Pancreas (tissue), 10 donors: ENCODE results near the gene PYDC1. TPM values are rescaled to one million over a fixed set of nuclear protein-coding genes. Genes with fewer than 3 reads are reported as not detected.
A peak's percentile ranks its signal among the peaks of the same experiment; 100 is the strongest.

Experiments
- ATAC-seq, 4 donors: fragments of 200-7000 bp; cut with Tn5 transposase; one replicate each; pipeline versions ENCODE4 v1.8.0 to v1.9.1; 2020; ENCODE audit warnings: mild to moderate bottlenecking in 4 of 4, moderate library complexity in 4 of 4
- DNase-seq, 6 donors: peaks; one replicate each; pipeline ENCODE4 v3.0.0-alpha.2; 2020
- FAIRE-seq: peaks from 2 replicates; lab custom pipeline; 2012; peaks lifted over from hg19 to GRCh38; lab: Jason Lieb, UNC
- H3K27ac ChIP-seq, 4 donors: fragments of 200-600 bp; sonication (generic); 1 replicate in 3 of 4; 2 replicates in 1 of 4; pipeline versions ENCODE4 v1.5.0 to v1.8.0; 2020
- H3K27me3 ChIP-seq, 4 donors: fragments of 200-600 bp; one replicate each; pipeline ENCODE4 v1.8.0; 2021
- H3K36me3 ChIP-seq, 3 donors: fragments of 200-600 bp; sonication (generic) in 1 of 3; one replicate each; pipeline versions ENCODE4 v1.5.0 to v1.8.0; 2020 to 2021
- H3K4me1 ChIP-seq, 3 donors: fragments of 200-600 bp; one replicate each; pipeline ENCODE4 v1.8.0; 2021
- H3K4me3 ChIP-seq, 4 donors: fragments of 200-600 bp; sonication (generic) in 2 of 4; one replicate each; pipeline versions ENCODE4 v1.5.0 to v1.8.0; 2020 to 2021
- H3K9me3 ChIP-seq, 4 donors: fragments of 200-600 bp; one replicate each; pipeline ENCODE4 v1.8.0; 2021
- WGBS, 2 donors: extraction: QIAGEN DNeasy Blood & Tissue Kit; methylation state at CpG; one replicate each; pipeline ENCODE4 v1.1.7; 2013; 5-methylcytosine and 5-hydroxymethylcytosine counted together
- intact Hi-C, 3 donors: fragments of 100-400 bp; cut with DNase I; formaldehyde crosslinking; loops; one replicate each; pipeline versions ENCODE4 v1.11.1 to v1.14.2; 2022
- polyA plus RNA-seq, 2 donors: library from polyadenylated mRNA; stranded (reverse); fragments of 200-250 nt; gene quantifications; one replicate each; pipeline ENCODE4 v1.2.3, GENCODE V29; 2013
- total RNA-seq, 6 donors: library from RNA; stranded (reverse); fragmentation: NEBNext Ultra II Directional in 4 of 6; extraction: Animal tissue kit (Norgen Biotek cat#: 25700) in 4 of 6; gene quantifications; one replicate each; pipeline versions ENCODE4 v1.2.1 to v1.2.4, GENCODE V29; 2021 to 2023
- TF ChIP-seq, protein P1 (sequence below), 4 donors: fragments of 200-600 bp; sonication (generic) in 3 of 4; IDR thresholded peaks; one replicate each; pipeline versions ENCODE4 v1.5.0 to v1.8.0; 2021; ENCODE audit warnings: antibody characterized with exemption in 4 of 4
- donor health status: healthy with polysubstance abuse.
- donor health status: DM: no; HTN: no; CAD: no; lungs with moderate emphysema.
- donor health status: DM: no; HTN: no; CAD: no.
- donor health status: control.
- donor health status: control.
- donor health status: Bipolar disorder and iron deficiency.
- donor health status: DM: yes; HTN: yes; CAD: no.
- donor health status: DM: no; HTN: no; CAD: no.
- donor health status: DM: no; HTN: no; CAD: no.
- donor health status: DM: yes; HTN: yes; CAD: no.

The PYDC1 gene
- total RNA-seq: not detected
- polyA plus RNA-seq: not detected

DNA sequence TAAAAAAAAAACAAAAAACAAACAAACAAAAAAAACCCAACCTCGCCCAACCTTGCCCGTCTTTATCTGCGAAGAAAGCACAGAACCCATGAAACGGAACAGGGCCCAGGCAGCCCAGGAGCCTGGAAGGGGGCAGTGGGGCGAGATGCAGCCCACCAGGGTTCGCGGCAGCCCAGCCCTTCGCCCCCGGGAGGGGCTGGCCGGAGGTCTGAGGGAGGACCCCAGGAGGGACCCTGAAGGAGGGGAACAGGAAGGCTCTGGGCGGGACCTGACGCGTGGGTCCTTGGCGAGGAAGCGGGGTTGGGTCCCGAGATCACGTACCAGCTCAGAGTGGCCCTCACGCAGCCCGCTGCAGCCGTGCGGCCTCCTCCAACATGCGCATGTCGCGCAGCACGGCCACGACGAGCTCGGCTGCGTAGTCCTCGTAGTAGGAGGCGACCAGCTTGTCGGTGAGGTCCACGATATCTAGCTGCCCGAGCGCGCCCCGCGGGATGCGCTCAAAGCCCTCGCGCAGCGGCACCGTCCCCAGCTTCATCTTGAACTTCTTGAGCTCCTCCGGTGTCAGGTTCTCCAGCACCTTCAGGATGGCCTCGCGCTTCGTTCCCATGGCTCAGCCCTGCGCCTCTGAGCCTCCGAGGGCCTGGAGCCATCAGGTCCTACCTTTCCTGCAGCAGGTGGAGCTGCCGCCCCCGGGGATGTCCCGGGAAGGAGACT is at the start of gene PYDC1:
Gene PYDC1 (minus strand): TSS at position 714 of the 714 bp plus-strand sequence. CDS start 107 bp downstream, at position 607.
- Histone ChIP-seq H3K4me1 (peaks cover 15 to 17% (median 16%) of the 10 kb centered on the region in 3 donors), H3K27ac (no peak within 1 kb of the TSS), H3K9me3 (no peaks in the 10 kb centered on the region), H3K27me3 (peaks cover 0 to 18% (median 3%) of the 10 kb centered on the region in 4 donors), H3K36me3 (no peaks in the 10 kb centered on the region), H3K4me3 (peak within 1 kb of the TSS in 2 of 4 donors; percentile 44 to 59)
- TF ChIP-seq, protein P1, sequence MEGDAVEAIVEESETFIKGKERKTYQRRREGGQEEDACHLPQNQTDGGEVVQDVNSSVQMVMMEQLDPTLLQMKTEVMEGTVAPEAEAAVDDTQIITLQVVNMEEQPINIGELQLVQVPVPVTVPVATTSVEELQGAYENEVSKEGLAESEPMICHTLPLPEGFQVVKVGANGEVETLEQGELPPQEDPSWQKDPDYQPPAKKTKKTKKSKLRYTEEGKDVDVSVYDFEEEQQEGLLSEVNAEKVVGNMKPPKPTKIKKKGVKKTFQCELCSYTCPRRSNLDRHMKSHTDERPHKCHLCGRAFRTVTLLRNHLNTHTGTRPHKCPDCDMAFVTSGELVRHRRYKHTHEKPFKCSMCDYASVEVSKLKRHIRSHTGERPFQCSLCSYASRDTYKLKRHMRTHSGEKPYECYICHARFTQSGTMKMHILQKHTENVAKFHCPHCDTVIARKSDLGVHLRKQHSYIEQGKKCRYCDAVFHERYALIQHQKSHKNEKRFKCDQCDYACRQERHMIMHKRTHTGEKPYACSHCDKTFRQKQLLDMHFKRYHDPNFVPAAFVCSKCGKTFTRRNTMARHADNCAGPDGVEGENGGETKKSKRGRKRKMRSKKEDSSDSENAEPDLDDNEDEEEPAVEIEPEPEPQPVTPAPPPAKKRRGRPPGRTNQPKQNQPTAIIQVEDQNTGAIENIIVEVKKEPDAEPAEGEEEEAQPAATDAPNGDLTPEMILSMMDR (IDR thresholded peaks at IDR 0.05): no peak
- intact Hi-C loops: no loop called here
- 3 to 6% methylated on average over 45 to 52 of the region's 52 CpGs for WGBS, 2 donors
- ATAC-seq (peak in 1 of 4 donors; percentile 10), DNase-seq (peak in 2 of 6 donors; percentile 64 to 68), FAIRE-seq (no peak)

DNA sequence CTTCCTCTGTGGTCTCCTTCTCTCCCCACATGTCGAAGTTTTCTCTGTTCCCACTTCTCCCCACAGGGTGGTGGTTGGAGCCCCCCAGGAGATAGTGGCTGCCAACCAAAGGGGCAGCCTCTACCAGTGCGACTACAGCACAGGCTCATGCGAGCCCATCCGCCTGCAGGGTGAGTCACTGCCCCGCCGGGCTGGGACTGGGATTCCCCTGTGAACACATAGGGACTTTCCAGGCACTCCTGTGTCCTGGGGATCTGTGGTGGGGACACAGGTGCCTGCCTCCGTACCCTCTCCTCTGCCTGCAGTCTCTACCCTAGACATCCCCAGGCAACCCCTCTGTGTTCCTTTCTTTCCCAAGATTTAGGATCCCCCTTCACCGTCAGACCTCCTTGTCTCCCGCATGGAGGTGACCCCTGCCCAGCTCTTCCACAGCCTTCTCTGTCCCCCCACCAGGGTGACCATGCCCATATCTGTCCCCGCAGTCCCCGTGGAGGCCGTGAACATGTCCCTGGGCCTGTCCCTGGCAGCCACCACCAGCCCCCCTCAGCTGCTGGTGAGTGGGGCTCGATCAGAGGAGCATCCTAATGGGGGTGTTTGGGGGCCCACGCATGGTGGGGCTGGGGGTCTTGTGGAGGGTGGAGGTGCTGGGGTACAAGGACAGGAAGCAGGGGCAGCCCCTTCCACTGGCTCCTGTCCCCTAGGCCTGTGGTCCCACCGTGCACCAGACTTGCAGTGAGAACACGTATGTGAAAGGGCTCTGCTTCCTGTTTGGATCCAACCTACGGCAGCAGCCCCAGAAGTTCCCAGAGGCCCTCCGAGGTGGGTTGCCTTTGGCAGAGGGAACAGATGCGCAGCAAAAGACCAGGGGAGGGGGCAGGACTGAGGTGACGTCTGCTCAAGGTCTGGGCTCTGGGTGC is 48.7 kb upstream of the PYDC1 start:
- H3K27me3 ChIP-seq: no peaks in the 10 kb centered on the region
- WGBS, 2 donors: 43 to 52% methylated on average over 20 of the region's 20 CpGs
- no peaks in the 10 kb centered on the region for H3K4me1 ChIP-seq
- ATAC-seq: peak in 3 of 4 donors; percentile 75 to 94 (median 93)
- FAIRE-seq: no peak
- peak overlapping the region in 2 of 4 donors; percentile 56 to 63 for H3K27ac ChIP-seq
- no peak overlapping the region for H3K4me3 ChIP-seq
- H3K36me3 ChIP-seq: no peaks in the 10 kb centered on the region
- peak in 4 of 6 donors; percentile 26 to 75 (median 52) for DNase-seq
- TF ChIP-seq, protein P1 (IDR thresholded peaks at IDR 0.05): no peak
- H3K9me3 ChIP-seq: no peaks in the 10 kb centered on the region
- intact Hi-C loops: no loop called here

DNA sequence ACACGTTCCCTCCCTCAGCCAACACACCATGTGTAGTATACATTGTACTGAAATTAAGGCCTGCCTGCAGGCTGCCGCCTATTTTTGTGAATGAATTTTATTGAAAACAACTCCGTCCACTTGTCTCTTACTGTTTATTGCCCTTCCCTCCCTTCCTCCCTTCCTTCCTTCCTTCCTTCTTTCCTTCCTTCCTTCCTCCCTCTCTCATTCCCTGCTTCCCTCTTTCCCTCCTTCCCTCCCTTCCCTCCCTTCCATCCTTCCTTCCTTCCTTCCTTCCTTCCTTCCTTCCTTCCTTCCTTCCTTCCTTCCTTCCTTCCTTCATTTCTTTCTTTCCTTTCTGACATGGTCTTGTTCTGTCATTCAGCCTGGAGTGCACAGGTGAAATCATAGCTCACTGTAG is 45.1 kb upstream of the PYDC1 start:
- Histone ChIP-seq H3K4me3 (no peak overlapping the region), H3K27ac (no peak overlapping the region), H3K27me3 (no peaks in the 10 kb centered on the region), H3K9me3 (no peaks in the 10 kb centered on the region), H3K4me1 (no peaks in the 10 kb centered on the region), H3K36me3 (no peaks in the 10 kb centered on the region)
- TF ChIP-seq, protein P1 (IDR thresholded peaks at IDR 0.05): no peak
- DNase-seq (no peak), FAIRE-seq (no peak), ATAC-seq (no peak)
- 55 to 78% methylated on average over 3 of the region's 3 CpGs for WGBS, 2 donors
- intact Hi-C loops: no loop called here

DNA sequence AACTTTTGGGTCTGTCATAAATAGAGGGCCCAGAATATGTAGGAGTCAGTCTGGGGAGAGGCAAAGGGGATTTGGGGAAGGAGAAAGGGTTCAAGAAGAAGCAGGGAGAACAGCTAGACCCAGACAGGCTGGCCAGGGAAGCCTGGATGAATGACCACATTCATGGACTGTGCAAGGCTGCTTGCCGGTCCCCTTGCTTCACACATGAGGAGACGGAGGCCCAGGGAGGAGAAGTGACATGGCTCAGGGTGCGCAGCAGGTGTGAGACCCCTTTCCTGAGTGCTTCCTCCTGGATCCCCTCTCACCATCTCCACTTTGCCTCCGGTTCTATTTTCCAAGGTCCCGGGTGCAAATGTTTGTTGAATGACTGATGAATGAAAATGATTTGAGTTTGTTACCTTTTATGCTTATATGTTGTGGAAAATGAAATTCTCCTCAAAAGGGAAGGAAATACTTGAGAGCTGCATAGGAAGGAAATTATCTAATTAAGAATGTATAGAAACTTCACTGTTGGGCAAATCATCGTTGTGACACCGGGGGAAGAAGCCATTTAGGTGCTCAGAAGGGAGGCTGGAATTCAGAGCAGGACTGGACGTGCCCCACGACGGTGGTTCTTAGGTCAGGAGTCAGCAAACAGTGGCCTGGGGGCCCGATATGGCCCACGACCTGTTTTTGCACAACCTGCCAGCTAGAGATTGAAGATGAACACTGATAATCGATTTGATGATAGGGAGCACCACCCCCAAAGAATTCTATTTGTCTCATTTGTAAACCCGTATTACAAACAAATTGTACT is 43.4 kb upstream of the PYDC1 start:
- DNase-seq (no peak), FAIRE-seq (no peak)
- TF ChIP-seq, protein P1 (IDR thresholded peaks at IDR 0.05): no peak

More for the DNA sequence above, 43.4 kb upstream of the PYDC1 start:
- Histone ChIP-seq H3K36me3 (no peaks in the 10 kb centered on the region), H3K9me3 (no peaks in the 10 kb centered on the region), H3K27ac (no peak overlapping the region), H3K27me3 (no peaks in the 10 kb centered on the region), H3K4me3 (peak overlapping the region in 1 of 4 donors; percentile 22), H3K4me1 (no peaks in the 10 kb centered on the region)
- peak in 1 of 4 donors; percentile 17 for ATAC-seq
- 60 to 63% methylated on average over 14 of the region's 14 CpGs for WGBS, 2 donors
- intact Hi-C loops: no loop called here
